Mesenchymal stem cell (in vitro differentiated cells and primary cell): ENCODE measurements around the gene IL16.

Experiments used
- DNase-seq: peaks from one replicate; pipeline ENCODE4 v3.0.0-alpha.2; 2013
- H2AFZ ChIP-seq: one replicate; pipeline ENCODE4 v1.6.1; 2013; ENCODE audit warnings: low read depth, mild to moderate bottlenecking, control low read depth, inconsistent platforms, low read length, moderate library complexity
- H2AK5ac ChIP-seq: 2 replicates; pipeline ENCODE4 v1.6.1; 2013; ENCODE audit warnings: low read length, moderate library complexity, mild to moderate bottlenecking, inconsistent platforms; ENCODE audit not compliant: severe bottlenecking
- H2BK120ac ChIP-seq: one replicate; pipeline ENCODE4 v1.6.1; 2013; ENCODE audit warnings: low read depth, mild to moderate bottlenecking, inconsistent platforms, low read length, moderate library complexity
- H2BK12ac ChIP-seq, 2 experiments: one replicate each; pipeline ENCODE4 v1.6.1; 2013; ENCODE audit warnings: inconsistent platforms in 2 of 2, low read length in 2 of 2, mild to moderate bottlenecking in 2 of 2, moderate library complexity in 2 of 2, control low read depth in 1 of 2
- H2BK15ac ChIP-seq: one replicate; pipeline ENCODE4 v1.6.1; 2013; ENCODE audit warnings: mild to moderate bottlenecking, low read depth, inconsistent platforms; ENCODE audit not compliant: poor library complexity, severe bottlenecking
- H2BK5ac ChIP-seq: 2 replicates; pipeline ENCODE4 v1.6.1; 2013; ENCODE audit warnings: low read depth, mild to moderate bottlenecking, low read length, control low read depth, inconsistent platforms; ENCODE audit not compliant: poor library complexity, severe bottlenecking
- H3K14ac ChIP-seq, 2 experiments: one replicate each; pipeline ENCODE4 v1.6.1; 2013; ENCODE audit warnings: inconsistent platforms in 2 of 2, low read length in 2 of 2, control low read depth in 1 of 2, mild to moderate bottlenecking in 1 of 2, moderate library complexity in 1 of 2
- H3K18ac ChIP-seq, 2 experiments: one replicate each; pipeline ENCODE4 v1.6.1; 2013; ENCODE audit warnings: inconsistent platforms in 2 of 2, low read length in 2 of 2, control low read depth in 1 of 2, low read depth in 1 of 2, mild to moderate bottlenecking in 1 of 2
- H3K23ac ChIP-seq, 2 experiments: one replicate each; pipeline ENCODE4 v1.6.1; 2013; ENCODE audit warnings: inconsistent platforms in 2 of 2, low read length in 2 of 2, mild to moderate bottlenecking in 2 of 2, moderate library complexity in 2 of 2, control low read depth in 1 of 2
- H3K27ac ChIP-seq: 2 replicates; pipeline ENCODE4 v1.5.1; 2013; ENCODE audit warnings: mild to moderate bottlenecking, moderate library complexity, low read length, control low read depth, inconsistent platforms; ENCODE audit not compliant: poor library complexity, severe bottlenecking
- H3K27me3 ChIP-seq, 2 experiments: 2 replicates each; pipeline versions ENCODE4 v1.6.1 to v1.7.0; 2013; ENCODE audit warnings: low read length in 2 of 2, mild to moderate bottlenecking in 2 of 2, moderate library complexity in 2 of 2, control low read depth in 1 of 2, inconsistent platforms in 1 of 2; ENCODE audit not compliant: control insufficient read depth in 1 of 2, insufficient read depth in 1 of 2
- H3K36me3 ChIP-seq, 2 experiments: 2 replicates each; pipeline versions ENCODE4 v1.6.1 to v1.7.0; 2013; ENCODE audit warnings: low read length in 2 of 2, control low read depth in 1 of 2, inconsistent platforms in 1 of 2, low read depth in 1 of 2, mild to moderate bottlenecking in 1 of 2; ENCODE audit not compliant: insufficient read depth in 2 of 2, control insufficient read depth in 1 of 2
- H3K4ac ChIP-seq, 2 experiments: one replicate each; pipeline ENCODE4 v1.6.1; 2013; ENCODE audit warnings: inconsistent platforms in 2 of 2, low read length in 2 of 2, mild to moderate bottlenecking in 2 of 2, moderate library complexity in 2 of 2, control low read depth in 1 of 2, low read depth in 1 of 2
- H3K4me1 ChIP-seq: 2 replicates; pipeline ENCODE4 v1.6.1; 2013; ENCODE audit warnings: low read depth, low read length, control low read depth; ENCODE audit not compliant: control insufficient read depth, insufficient read depth
- H3K4me2 ChIP-seq: 2 replicates; pipeline ENCODE4 v1.6.1; 2013; ENCODE audit warnings: low read length, mild to moderate bottlenecking, inconsistent platforms; ENCODE audit not compliant: poor library complexity, severe bottlenecking
- H3K4me3 ChIP-seq, 2 experiments: 2 replicates each; pipeline versions ENCODE4 v1.5.1 to v1.7.0; 2013; ENCODE audit warnings: low read length in 2 of 2, mild to moderate bottlenecking in 2 of 2, control low read depth in 1 of 2, low read depth in 1 of 2; ENCODE audit not compliant: insufficient read depth in 1 of 2
- H3K79me1 ChIP-seq: replicated peaks from 2 replicates; pipeline ENCODE4 v1.6.1; 2013; ENCODE audit warnings: mild to moderate bottlenecking, control low read depth, low read length, inconsistent platforms; ENCODE audit not compliant: poor library complexity, severe bottlenecking
- H3K9ac ChIP-seq: 2 replicates; pipeline ENCODE4 v1.7.0; 2013; ENCODE audit warnings: mild to moderate bottlenecking, low read length, moderate library complexity
- H3K9me3 ChIP-seq: 2 replicates; pipeline ENCODE4 v1.7.0; 2013; ENCODE audit warnings: mild to moderate bottlenecking, low read length; ENCODE audit not compliant: control insufficient read depth
- H4K8ac ChIP-seq: one replicate; pipeline ENCODE4 v1.6.1; 2013; ENCODE audit warnings: inconsistent platforms, mild to moderate bottlenecking, low read length, moderate library complexity
- H4K91ac ChIP-seq: one replicate; pipeline ENCODE4 v1.6.1; 2013; ENCODE audit warnings: mild to moderate bottlenecking, low read length, inconsistent platforms
- WGBS: methylation state at CpG from one replicate; pipeline ENCODE4 v1.1.7; 2013; ENCODE audit warnings: mixed read lengths; 5-methylcytosine and 5-hydroxymethylcytosine counted together

The IL16 gene

DNA sequence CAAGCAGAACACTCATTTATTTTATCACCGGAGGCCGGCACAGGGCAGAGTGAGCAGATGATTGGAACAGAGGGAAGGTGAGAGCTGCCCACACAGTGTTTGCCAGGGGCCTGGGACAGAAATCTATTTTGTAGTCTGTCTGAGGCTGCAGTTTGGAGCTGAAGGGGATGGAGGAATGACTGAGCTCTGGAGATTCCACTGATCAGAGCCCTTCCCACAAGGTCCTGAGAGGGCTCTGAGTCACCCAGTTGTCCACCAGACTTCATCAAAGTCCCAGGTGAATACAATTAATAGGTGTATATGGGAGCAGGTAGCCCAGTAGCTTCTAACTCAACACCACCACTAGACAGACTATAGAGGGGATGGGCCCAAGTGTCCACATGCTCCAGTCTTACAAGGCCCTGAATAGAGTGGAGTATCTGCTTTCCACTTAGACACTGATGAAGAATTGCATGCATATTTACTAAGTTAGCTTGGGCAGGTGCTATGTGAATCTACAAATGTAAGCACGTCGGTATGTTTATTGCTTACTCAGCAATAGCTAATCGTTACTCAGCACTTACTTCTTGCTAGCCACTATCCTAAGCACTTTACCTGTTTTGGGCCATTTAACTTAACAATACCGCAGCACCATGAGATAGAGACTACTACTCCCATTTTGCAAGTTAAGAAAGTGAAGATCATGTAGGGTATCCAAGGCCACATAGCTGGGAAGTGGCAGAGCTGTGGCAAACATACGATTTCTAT is 130.0 kb downstream of the IL16 start:
- H3K9ac ChIP-seq = peak overlapping the region; percentile 55
- DNase-seq = no peak
- H2BK15ac ChIP-seq = no peak overlapping the region
- no peaks in the 10 kb centered on the region for H3K9me3 ChIP-seq
- no peak overlapping the region for H3K14ac ChIP-seq
- H2AK5ac ChIP-seq = peak overlapping the region; percentile 63
- no peak overlapping the region for H4K91ac ChIP-seq
- H3K23ac ChIP-seq = no peak overlapping the region
- H2BK12ac ChIP-seq = no peak overlapping the region
- H3K4me2 ChIP-seq = no peak overlapping the region
- peaks cover 21% of the 10 kb centered on the region for H3K4me1 ChIP-seq
- H3K79me1 ChIP-seq = peaks cover 7% of the 10 kb centered on the region
- H2BK5ac ChIP-seq = no peak overlapping the region
- 82% methylated on average over 5 of the region's 7 CpGs for WGBS
- H3K36me3 ChIP-seq = peaks cover 0 to 8% of the 10 kb centered on the region in 2 experiments
- H3K27ac ChIP-seq = peak overlapping the region; percentile 77
- no peak overlapping the region for H2BK120ac ChIP-seq
- no peak overlapping the region for H3K4me3 ChIP-seq
- H3K18ac ChIP-seq = no peak overlapping the region
- peaks cover 0 to 2% of the 10 kb centered on the region in 2 experiments for H3K27me3 ChIP-seq
- no peak overlapping the region for H2AFZ ChIP-seq
- H3K4ac ChIP-seq = peak overlapping the region in 1 of 2 experiments; percentile 41
- H4K8ac ChIP-seq = no peak overlapping the region

DNA sequence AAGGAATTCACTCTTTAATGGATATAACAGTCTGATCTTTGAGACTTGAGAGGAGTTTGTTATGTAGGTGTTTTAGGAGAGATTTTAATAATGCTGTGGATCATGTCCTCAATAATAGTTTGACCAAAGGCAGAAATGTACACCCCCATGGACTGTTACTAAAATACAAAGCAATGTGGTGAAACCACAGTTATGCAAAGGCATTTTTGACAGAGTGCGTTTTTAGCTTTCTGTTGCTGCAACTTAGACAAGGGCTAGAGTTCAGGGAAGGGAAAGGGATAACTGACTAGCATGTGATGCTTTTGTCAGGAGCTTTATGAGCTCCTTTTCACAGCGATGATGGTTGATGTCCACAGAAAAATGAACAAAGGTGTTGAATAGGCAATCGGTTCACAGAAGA is 130.8 kb downstream of the IL16 start:
- no peak overlapping the region for H2AFZ ChIP-seq
- peak overlapping the region; percentile 77 for H3K27ac ChIP-seq
- no peak overlapping the region for H2BK15ac ChIP-seq
- H3K4me1 ChIP-seq = peaks cover 19% of the 10 kb centered on the region
- no peak overlapping the region for H3K18ac ChIP-seq
- H2BK12ac ChIP-seq = no peak overlapping the region
- no peak overlapping the region for H3K23ac ChIP-seq
- no peak overlapping the region for H2AK5ac ChIP-seq
- no peak overlapping the region for H4K8ac ChIP-seq
- no peak overlapping the region for H4K91ac ChIP-seq
- no peak overlapping the region for H2BK120ac ChIP-seq
- H3K36me3 ChIP-seq = peaks cover 0 to 4% of the 10 kb centered on the region in 2 experiments
- 59% methylated on average over 2 of the region's 3 CpGs for WGBS
- H3K4me2 ChIP-seq = no peak overlapping the region
- peak overlapping the region; percentile 55 for H3K9ac ChIP-seq
- DNase-seq = peak; percentile 75
- no peak overlapping the region for H3K4me3 ChIP-seq
- H3K27me3 ChIP-seq = peaks cover 0 to 2% of the 10 kb centered on the region in 2 experiments
- H3K14ac ChIP-seq = no peak overlapping the region
- H3K79me1 ChIP-seq = peaks cover 8% of the 10 kb centered on the region
- H3K9me3 ChIP-seq = no peaks in the 10 kb centered on the region
- H3K4ac ChIP-seq = no peak overlapping the region
- no peak overlapping the region for H2BK5ac ChIP-seq

DNA sequence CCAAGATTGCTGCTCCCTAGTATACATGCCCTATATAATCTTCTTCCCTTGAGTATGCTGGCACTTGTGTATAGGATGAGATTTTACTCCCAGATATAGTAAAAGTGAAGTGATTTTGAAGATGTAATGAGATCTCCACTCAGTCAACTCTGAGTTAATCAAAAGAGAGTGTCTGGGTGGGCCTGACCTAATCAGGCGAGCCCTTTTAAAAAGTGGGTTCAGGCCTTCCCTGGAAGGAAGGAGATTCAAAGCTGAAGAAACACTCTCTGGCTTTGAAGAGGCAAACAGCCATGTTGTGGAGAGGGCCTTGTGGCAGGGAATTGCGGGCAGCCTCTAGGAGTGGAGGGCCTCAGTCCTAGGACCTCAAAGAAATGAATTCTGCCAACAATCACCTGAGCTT is 132.8 kb downstream of the IL16 start:
- no peak overlapping the region for H3K4me2 ChIP-seq
- H3K4me1 ChIP-seq = peaks cover 13% of the 10 kb centered on the region
- H4K91ac ChIP-seq = no peak overlapping the region
- H3K9me3 ChIP-seq = no peaks in the 10 kb centered on the region
- H3K4ac ChIP-seq = no peak overlapping the region
- H3K23ac ChIP-seq = no peak overlapping the region
- H2BK120ac ChIP-seq = no peak overlapping the region
- no peak for DNase-seq
- no peak overlapping the region for H3K9ac ChIP-seq
- no peak overlapping the region for H3K14ac ChIP-seq
- no peak overlapping the region for H3K4me3 ChIP-seq
- H2AFZ ChIP-seq = no peak overlapping the region
- 93% methylated on average over 2 of the region's 2 CpGs for WGBS
- no peak overlapping the region for H2BK5ac ChIP-seq
- H3K79me1 ChIP-seq = peaks cover 5% of the 10 kb centered on the region
- peak overlapping the region; percentile 66 for H2AK5ac ChIP-seq
- H3K27me3 ChIP-seq = peaks cover 0 to 5% of the 10 kb centered on the region in 2 experiments
- H4K8ac ChIP-seq = no peak overlapping the region
- no peak overlapping the region for H3K27ac ChIP-seq
- H2BK15ac ChIP-seq = no peak overlapping the region
- peaks cover 0 to 4% of the 10 kb centered on the region in 2 experiments for H3K36me3 ChIP-seq
- no peak overlapping the region for H2BK12ac ChIP-seq
- H3K18ac ChIP-seq = no peak overlapping the region

DNA sequence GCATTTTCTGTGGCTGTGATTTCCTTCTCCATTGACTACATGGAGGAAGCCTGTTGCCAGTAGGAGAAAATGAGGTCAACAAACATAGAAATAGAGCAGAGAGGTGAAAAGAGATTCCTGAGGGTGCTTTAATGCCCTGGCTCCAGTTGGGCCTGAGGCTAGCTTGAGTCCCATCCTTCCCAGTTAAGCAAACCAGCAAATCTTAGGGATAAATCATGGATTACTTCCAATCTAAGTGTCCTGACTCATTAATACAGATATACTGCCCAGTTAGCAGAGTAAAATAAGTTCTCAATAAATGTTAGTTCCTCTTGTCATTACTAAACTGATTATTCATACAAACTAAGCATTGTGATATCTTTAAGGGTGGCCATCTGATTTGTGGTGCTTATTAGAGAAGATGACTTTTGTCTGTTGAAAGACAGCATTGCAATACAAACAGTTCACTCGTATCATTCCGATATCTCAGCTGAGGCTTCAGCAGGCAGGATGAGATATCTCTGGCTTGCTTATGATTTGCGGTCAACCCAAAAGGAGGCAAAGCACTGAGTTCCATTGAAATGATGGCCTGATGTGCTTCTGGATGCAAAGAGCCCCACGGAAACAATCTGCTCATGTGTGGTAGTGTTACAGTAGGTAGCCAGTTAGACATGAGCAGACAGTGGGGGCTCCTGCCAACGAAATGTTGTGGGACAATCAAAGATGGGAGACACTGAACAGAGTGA is 133.8 kb downstream of the IL16 start:
- Histone ChIP-seq H3K27me3 (peaks cover 0 to 9% of the 10 kb centered on the region in 2 experiments), H4K8ac (no peak overlapping the region), H3K9ac (no peak overlapping the region), H2BK5ac (no peak overlapping the region), H2BK15ac (no peak overlapping the region), H3K4ac (no peak overlapping the region), H3K4me3 (no peak overlapping the region), H3K27ac (no peak overlapping the region), H2BK120ac (no peak overlapping the region), H4K91ac (no peak overlapping the region), H2BK12ac (no peak overlapping the region), H3K9me3 (no peaks in the 10 kb centered on the region), H3K79me1 (peaks cover 1% of the 10 kb centered on the region), H3K23ac (no peak overlapping the region), H3K36me3 (peaks cover 0 to 7% of the 10 kb centered on the region in 2 experiments), H2AFZ (no peak overlapping the region), H3K18ac (no peak overlapping the region), H3K14ac (no peak overlapping the region), H3K4me1 (peaks cover 9% of the 10 kb centered on the region), H3K4me2 (no peak overlapping the region), H2AK5ac (peak overlapping the region; percentile 98)
- no peak for DNase-seq
- 88% methylated on average over 5 of the region's 5 CpGs for WGBS
